ENCODE measurements around the gene FKBP3. TPM values are rescaled to one million over a fixed set of nuclear protein-coding genes. Genes with fewer than 3 reads are reported as not detected.
"Not testable (repeated sequence)": the region's sequence is repeated elsewhere in the genome, so short reads cannot be mapped to it uniquely, and the experiment has no call there.

Gene FKBP3
- total and polyA plus RNA-seq, 2 experiments from 2014 or later = 52.4 to 117 TPM

DNA sequence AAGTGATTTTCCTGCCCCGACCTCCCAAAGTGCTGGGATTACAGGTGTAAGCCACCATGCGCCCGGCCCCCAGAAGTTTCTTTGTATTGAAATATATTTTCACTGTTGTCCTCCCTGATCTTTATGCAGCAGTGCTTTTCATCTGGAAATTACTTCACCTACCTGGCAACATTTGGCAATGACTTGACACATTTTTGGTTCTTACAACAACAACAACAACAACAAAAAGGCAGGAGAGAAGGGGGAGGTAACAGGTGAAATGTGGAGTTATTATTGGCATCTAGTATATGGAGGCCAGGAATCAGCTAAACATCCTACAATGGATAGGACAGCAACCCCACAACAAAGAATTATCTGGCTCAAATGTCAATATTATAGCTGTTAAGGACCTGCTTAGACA lies 15.3 kb upstream of the FKBP3 start:
- H2AFZ ChIP-seq = no peak overlapping the region
- no peak overlapping the region for H3K4me2 ChIP-seq
- DNase-seq (ENCODE audit: low spot score) = no peak
- no peaks in the 10 kb centered on the region for H3K9me2 ChIP-seq (replicated peaks; ENCODE audit: insufficient read depth)
- no peaks in the 10 kb centered on the region for H3K9me3 ChIP-seq (ENCODE audit: low read depth)
- no peaks in the 10 kb centered on the region for H3K27me3 ChIP-seq
- 91% methylated on average over 3 of the region's 3 CpGs for WGBS (ENCODE audit: low lambda C conversion rate, missing lambda C conversion rate)
- H3K4me1 ChIP-seq (ENCODE audit: insufficient read depth) = no peaks in the 10 kb centered on the region
- no peaks in the 10 kb centered on the region for H3K36me3 ChIP-seq (replicated peaks; ENCODE audit: insufficient read depth, low read depth)
- no peak overlapping the region for H3K4me3 ChIP-seq
- no peaks in the 10 kb centered on the region for H3K79me2 ChIP-seq
- H3K27ac ChIP-seq = no peak overlapping the region
- TF ChIP-seq EZH2phosphoT487 (IDR thresholded peaks at IDR 0.05; ENCODE audit: low read depth, severe bottlenecking, unreplicated experiment) (no peak), EZH2 (IDR thresholded peaks at IDR 0.05; ENCODE audit: borderline replicate concordance) (no peak)
- H4K20me1 ChIP-seq (ENCODE audit: insufficient read depth, poor library complexity, severe bottlenecking) = no peaks in the 10 kb centered on the region

DNA sequence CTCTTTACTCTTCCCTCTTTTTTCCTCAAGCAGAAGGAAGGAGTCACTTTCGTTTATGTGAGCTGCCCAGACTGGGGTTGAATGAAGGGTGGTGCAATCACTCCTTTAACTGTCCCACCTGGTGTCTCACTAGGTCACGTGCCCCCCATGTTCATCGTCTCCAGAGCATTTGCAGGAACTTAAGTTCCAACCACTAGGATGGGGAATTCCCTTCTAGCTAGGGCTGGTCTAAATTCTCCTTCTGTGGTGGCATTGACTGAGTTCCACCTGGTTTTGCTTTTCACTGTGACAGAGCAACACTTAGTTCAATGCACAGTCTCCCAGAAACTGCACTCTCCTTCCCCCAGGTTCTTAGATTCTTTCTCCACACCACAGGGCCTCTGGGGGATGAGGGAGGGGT lies 10.9 kb upstream of the FKBP3 start:
- H3K9me2 ChIP-seq (replicated peaks; ENCODE audit: insufficient read depth) = no peaks in the 10 kb centered on the region
- no peaks in the 10 kb centered on the region for H3K36me3 ChIP-seq (replicated peaks; ENCODE audit: insufficient read depth, low read depth)
- DNase-seq (ENCODE audit: low spot score) = no peak
- H3K27ac ChIP-seq = no peak overlapping the region
- TF ChIP-seq, protein P1, sequence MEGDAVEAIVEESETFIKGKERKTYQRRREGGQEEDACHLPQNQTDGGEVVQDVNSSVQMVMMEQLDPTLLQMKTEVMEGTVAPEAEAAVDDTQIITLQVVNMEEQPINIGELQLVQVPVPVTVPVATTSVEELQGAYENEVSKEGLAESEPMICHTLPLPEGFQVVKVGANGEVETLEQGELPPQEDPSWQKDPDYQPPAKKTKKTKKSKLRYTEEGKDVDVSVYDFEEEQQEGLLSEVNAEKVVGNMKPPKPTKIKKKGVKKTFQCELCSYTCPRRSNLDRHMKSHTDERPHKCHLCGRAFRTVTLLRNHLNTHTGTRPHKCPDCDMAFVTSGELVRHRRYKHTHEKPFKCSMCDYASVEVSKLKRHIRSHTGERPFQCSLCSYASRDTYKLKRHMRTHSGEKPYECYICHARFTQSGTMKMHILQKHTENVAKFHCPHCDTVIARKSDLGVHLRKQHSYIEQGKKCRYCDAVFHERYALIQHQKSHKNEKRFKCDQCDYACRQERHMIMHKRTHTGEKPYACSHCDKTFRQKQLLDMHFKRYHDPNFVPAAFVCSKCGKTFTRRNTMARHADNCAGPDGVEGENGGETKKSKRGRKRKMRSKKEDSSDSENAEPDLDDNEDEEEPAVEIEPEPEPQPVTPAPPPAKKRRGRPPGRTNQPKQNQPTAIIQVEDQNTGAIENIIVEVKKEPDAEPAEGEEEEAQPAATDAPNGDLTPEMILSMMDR (IDR thresholded peaks at IDR 0.05; ENCODE audit: poor library complexity) = no peak
- TF ChIP-seq EZH2 (IDR thresholded peaks at IDR 0.05; ENCODE audit: borderline replicate concordance) (no peak), EZH2phosphoT487 (IDR thresholded peaks at IDR 0.05; ENCODE audit: low read depth, severe bottlenecking, unreplicated experiment) (no peak)
- H4K20me1 ChIP-seq (ENCODE audit: insufficient read depth, poor library complexity, severe bottlenecking) = no peaks in the 10 kb centered on the region
- no peaks in the 10 kb centered on the region for H3K4me1 ChIP-seq (ENCODE audit: insufficient read depth)
- peaks cover 4% of the 10 kb centered on the region for H3K79me2 ChIP-seq
- H3K4me3 ChIP-seq = no peak overlapping the region
- H3K27me3 ChIP-seq = no peaks in the 10 kb centered on the region
- H2AFZ ChIP-seq = no peak overlapping the region
- H3K9me3 ChIP-seq (ENCODE audit: low read depth) = no peaks in the 10 kb centered on the region
- WGBS (ENCODE audit: low lambda C conversion rate, missing lambda C conversion rate) = 97% methylated on average over 3 of the region's 3 CpGs
- H3K4me2 ChIP-seq = no peak overlapping the region

DNA sequence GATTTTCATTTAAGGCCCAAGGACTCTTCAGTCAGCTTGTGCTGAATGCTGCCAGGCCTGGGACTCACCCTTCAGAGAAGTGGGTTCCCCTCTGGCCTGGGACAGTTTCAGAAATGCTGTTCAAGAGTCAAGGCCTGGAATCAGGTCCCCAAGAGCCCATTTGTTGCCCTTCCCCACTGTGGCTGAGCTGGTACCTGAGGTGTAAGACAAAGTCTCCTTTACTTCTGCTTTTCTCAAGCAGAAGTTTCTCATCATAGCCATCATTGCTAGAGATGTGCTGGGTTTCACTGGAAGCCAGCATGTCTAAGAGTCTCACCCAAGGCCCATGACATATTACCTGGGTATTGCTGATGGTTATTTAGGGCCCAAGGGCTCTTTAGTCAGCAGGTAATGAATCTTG lies 10.4 kb upstream of the FKBP3 start:
- H3K27me3 ChIP-seq = no peaks in the 10 kb centered on the region
- peaks cover 10% of the 10 kb centered on the region for H3K79me2 ChIP-seq
- H3K9me2 ChIP-seq (replicated peaks; ENCODE audit: insufficient read depth) = no peaks in the 10 kb centered on the region
- TF ChIP-seq, protein P1 (IDR thresholded peaks at IDR 0.05; ENCODE audit: poor library complexity) = no peak
- TF ChIP-seq EZH2 (IDR thresholded peaks at IDR 0.05; ENCODE audit: borderline replicate concordance) (no peak), EZH2phosphoT487 (IDR thresholded peaks at IDR 0.05; ENCODE audit: low read depth, severe bottlenecking, unreplicated experiment) (no peak)
- H3K4me1 ChIP-seq (ENCODE audit: insufficient read depth) = no peaks in the 10 kb centered on the region
- H3K9me3 ChIP-seq (ENCODE audit: low read depth) = no peaks in the 10 kb centered on the region
- DNase-seq (ENCODE audit: low spot score) = no peak
- H3K27ac ChIP-seq = no peak overlapping the region
- no peaks in the 10 kb centered on the region for H3K36me3 ChIP-seq (replicated peaks; ENCODE audit: insufficient read depth, low read depth)
- H4K20me1 ChIP-seq (ENCODE audit: insufficient read depth, poor library complexity, severe bottlenecking) = no peaks in the 10 kb centered on the region
- H2AFZ ChIP-seq = no peak overlapping the region
- H3K4me3 ChIP-seq = no peak overlapping the region
- H3K4me2 ChIP-seq = no peak overlapping the region

DNA sequence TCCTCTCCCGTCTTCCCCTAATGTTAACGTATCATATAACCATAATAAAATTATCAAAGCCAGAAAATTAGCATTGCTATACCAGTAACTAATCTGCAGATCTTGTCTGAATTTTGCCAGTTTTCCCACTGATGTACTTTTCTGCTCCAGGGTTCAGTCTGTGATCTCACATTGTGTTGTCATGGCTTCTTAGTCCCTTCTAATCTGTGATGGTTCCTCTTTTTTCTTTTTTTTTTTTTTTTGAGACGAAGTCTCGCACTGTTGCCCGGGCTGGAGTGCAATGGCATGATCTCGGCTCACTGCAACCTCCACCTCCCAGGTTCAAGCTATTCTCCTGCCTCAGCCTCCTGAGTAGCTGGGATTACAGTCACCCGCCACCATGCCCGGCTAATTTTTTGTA lies 7.8 kb upstream of the FKBP3 start:
- not testable (repeated sequence) for H2AFZ ChIP-seq; H3K4me3 ChIP-seq; H3K9me3 ChIP-seq (ENCODE audit: low read depth); H3K36me3 ChIP-seq (replicated peaks; ENCODE audit: insufficient read depth, low read depth); H3K4me2 ChIP-seq; H3K4me1 ChIP-seq (ENCODE audit: insufficient read depth); DNase-seq (ENCODE audit: low spot score); H3K27me3 ChIP-seq; H3K9me2 ChIP-seq (replicated peaks; ENCODE audit: insufficient read depth); H3K27ac ChIP-seq; H4K20me1 ChIP-seq (ENCODE audit: insufficient read depth, poor library complexity, severe bottlenecking)
- 99% methylated on average over 8 of the region's 8 CpGs for WGBS (ENCODE audit: low lambda C conversion rate, missing lambda C conversion rate)
- H3K79me2 ChIP-seq = peaks cover 35% of the 10 kb centered on the region
